Measurements from ENCODE around the gene IL22RA1. TPM values are rescaled to one million over a fixed set of nuclear protein-coding genes. Genes with fewer than 3 reads are reported as not detected.

The IL22RA1 gene
- total and polyA plus RNA-seq, 9 donors, result 0.07 to 1.5 (median 0.38) TPM; not detected in 1

- H3K4me3 ChIP-seq, result no peak overlapping the region
- DNase-seq, result no peak
- no peak overlapping the region for H3K27ac ChIP-seq
- TF ChIP-seq CTCF (IDR thresholded peaks at IDR 0.05) (no peak), POLR2A (IDR thresholded peaks at IDR 0.05) (no peak), EP300 (IDR thresholded peaks at IDR 0.05) (no peak)
- H3K27me3 ChIP-seq, result no peaks in the 10 kb centered on the region
- H3K9me3 ChIP-seq, result no peaks in the 10 kb centered on the region
- intact Hi-C loops (cut with DNase I), result no loop called here
- H3K36me3 ChIP-seq, result no peaks in the 10 kb centered on the region
- 69 to 80% (median 78%) methylated on average over 3 of the region's 3 CpGs for WGBS, 3 donors
- H3K4me1 ChIP-seq (ENCODE audit: insufficient read depth), result peaks cover 6% of the 10 kb centered on the region
Observed at GRCh38 chr1:24103879-24104278, 39.1 kb downstream of the IL22RA1 start.

- no peaks in the 10 kb centered on the region for H3K36me3 ChIP-seq
- TF ChIP-seq CTCF (IDR thresholded peaks at IDR 0.05), result no peak
- no peak for TF ChIP-seq EP300 (IDR thresholded peaks at IDR 0.05)
- TF ChIP-seq POLR2A (IDR thresholded peaks at IDR 0.05), result no peak
- H3K4me3 ChIP-seq, result no peak overlapping the region
- intact Hi-C loops (cut with DNase I), result no loop called here
- no peaks in the 10 kb centered on the region for H3K27me3 ChIP-seq
- peaks cover 6% of the 10 kb centered on the region for H3K4me1 ChIP-seq (ENCODE audit: insufficient read depth)
- 12 to 32% (median 26%) methylated on average over 3 of the region's 3 CpGs for WGBS, 3 donors
- H3K27ac ChIP-seq, result peak overlapping the region in 1 of 2 donors; percentile 4
- H3K9me3 ChIP-seq, result no peaks in the 10 kb centered on the region
- no peak for DNase-seq
Observed at GRCh38 chr1:24103408-24103807, 39.5 kb downstream of the IL22RA1 start.

- Histone ChIP-seq H3K4me3 (no peak overlapping the region), H3K27me3 (no peaks in the 10 kb centered on the region), H3K36me3 (no peaks in the 10 kb centered on the region), H3K4me1 (ENCODE audit: insufficient read depth) (peaks cover 6% of the 10 kb centered on the region), H3K9me3 (no peaks in the 10 kb centered on the region), H3K27ac (peak overlapping the region in 1 of 2 donors; percentile 4)
- no peak for TF ChIP-seq EP300 (IDR thresholded peaks at IDR 0.05)
- no peak for TF ChIP-seq POLR2A (IDR thresholded peaks at IDR 0.05)
- no peak for TF ChIP-seq CTCF (IDR thresholded peaks at IDR 0.05)
- WGBS, 3 donors, result 52 to 66% (median 59%) methylated on average over 7 to 8 of the region's 8 CpGs
- intact Hi-C loops (cut with DNase I), result no loop called here
- DNase-seq, result no peak
Observed at GRCh38 chr1:24102961-24103360, 40.0 kb downstream of the IL22RA1 start.

DNA sequence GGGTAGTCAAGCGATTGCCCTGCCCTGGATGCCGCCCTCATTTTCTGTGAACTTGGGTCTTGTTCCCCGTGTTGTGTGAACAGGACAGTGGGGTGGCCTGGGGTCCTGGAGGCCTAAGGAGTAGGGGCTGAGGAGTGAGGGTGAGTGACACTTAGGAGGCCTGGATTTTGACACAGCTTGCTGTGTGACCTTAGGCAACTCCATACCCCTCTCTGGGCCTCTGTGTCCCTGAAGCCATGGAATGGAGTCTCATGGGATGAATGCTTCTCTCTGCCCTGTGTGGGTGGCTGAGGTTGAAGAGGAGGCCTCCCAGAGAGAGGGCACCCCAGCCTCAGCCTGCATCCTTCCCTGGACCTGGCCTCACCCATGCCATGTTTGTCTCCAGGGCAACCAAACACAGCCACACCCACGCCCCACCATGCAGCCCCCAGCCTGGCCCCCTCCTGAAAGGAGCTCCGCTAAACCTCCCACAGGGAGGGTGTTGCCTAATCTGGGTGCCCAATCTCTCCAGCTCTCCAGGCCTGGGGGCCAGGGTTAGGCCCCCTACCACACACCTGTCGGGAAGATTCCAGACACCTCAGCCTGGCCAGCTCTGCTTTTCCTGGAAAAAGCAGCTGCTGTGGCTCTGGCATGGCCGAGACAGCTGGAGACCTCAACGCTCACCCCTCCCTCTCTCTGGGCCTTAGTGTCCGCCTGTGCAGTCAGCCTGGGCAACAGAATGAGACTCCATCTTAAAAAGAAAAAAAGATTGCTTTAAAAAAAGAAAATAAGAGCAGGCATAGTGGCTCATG, 40.9 kb downstream of the IL22RA1 start:
- TF ChIP-seq POLR2A (IDR thresholded peaks at IDR 0.05), result no peak
- TF ChIP-seq CTCF (IDR thresholded peaks at IDR 0.05), result no peak
- no peak for TF ChIP-seq EP300 (IDR thresholded peaks at IDR 0.05)
- no peak overlapping the region for H3K4me3 ChIP-seq
- 57 to 59% (median 58%) methylated on average over 9 of the region's 9 CpGs for WGBS, 3 donors
- H3K4me1 ChIP-seq (ENCODE audit: insufficient read depth), result peaks cover 6% of the 10 kb centered on the region
- no peaks in the 10 kb centered on the region for H3K27me3 ChIP-seq
- no peaks in the 10 kb centered on the region for H3K9me3 ChIP-seq
- no peak overlapping the region for H3K27ac ChIP-seq
- no peaks in the 10 kb centered on the region for H3K36me3 ChIP-seq
- DNase-seq, result peak in 1 of 5 donors; percentile 50
- intact Hi-C loops (cut with DNase I), result no loop called here
